B cell (primary cell): ENCODE data around the gene ERC2.

Experiments
- EZH2 ChIP-seq: IDR thresholded peaks from 2 replicates; pipeline ENCODE4 v1.6.1; 2012; ENCODE audit warnings: borderline replicate concordance, low read depth, mild to moderate bottlenecking, moderate library complexity, low read length; ENCODE audit not compliant: insufficient read depth, poor library complexity, severe bottlenecking
- TF ChIP-seq, protein P1 (sequence below): fragments of 200-600 bp; IDR thresholded peaks from one replicate; pipeline ENCODE4 v1.8.0; 2022; ENCODE audit warnings: antibody characterized with exemption, mild to moderate bottlenecking

DNA sequence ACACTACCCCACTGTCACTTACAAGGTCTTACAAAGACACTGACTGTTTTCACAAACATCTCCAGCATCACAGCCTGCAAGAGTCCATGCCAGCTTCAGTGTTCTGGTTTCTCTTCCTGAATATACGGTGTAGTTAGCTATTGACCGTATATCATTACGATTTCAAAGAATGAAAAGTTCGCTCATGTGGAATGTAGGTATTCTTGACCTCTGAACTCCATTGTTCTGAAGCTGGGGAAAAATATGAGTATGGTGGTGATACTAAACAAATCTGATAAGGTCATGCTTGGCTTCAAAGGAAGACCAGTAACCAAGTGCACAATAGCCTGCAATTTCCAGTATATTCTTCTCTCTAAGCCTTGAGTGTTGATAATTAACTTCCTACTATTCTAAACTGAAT lies 665.5 kb downstream of the ERC2 start:
- TF ChIP-seq, protein P1, sequence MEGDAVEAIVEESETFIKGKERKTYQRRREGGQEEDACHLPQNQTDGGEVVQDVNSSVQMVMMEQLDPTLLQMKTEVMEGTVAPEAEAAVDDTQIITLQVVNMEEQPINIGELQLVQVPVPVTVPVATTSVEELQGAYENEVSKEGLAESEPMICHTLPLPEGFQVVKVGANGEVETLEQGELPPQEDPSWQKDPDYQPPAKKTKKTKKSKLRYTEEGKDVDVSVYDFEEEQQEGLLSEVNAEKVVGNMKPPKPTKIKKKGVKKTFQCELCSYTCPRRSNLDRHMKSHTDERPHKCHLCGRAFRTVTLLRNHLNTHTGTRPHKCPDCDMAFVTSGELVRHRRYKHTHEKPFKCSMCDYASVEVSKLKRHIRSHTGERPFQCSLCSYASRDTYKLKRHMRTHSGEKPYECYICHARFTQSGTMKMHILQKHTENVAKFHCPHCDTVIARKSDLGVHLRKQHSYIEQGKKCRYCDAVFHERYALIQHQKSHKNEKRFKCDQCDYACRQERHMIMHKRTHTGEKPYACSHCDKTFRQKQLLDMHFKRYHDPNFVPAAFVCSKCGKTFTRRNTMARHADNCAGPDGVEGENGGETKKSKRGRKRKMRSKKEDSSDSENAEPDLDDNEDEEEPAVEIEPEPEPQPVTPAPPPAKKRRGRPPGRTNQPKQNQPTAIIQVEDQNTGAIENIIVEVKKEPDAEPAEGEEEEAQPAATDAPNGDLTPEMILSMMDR: no peak
- TF ChIP-seq EZH2: no peak
